HG03196 (cell line): ENCODE results near the gene TRMT1L.
"Not testable (repeated sequence)": the region's sequence is repeated elsewhere in the genome, so short reads cannot be mapped to it uniquely, and the experiment has no call there.

Experiments
- ATAC-seq: cut with Tn5 transposase; IDR thresholded peaks from one replicate; pipeline ENCODE4 v1.9.1; 2021; ENCODE audit not compliant: unreplicated experiment

Gene TRMT1L, protein sequence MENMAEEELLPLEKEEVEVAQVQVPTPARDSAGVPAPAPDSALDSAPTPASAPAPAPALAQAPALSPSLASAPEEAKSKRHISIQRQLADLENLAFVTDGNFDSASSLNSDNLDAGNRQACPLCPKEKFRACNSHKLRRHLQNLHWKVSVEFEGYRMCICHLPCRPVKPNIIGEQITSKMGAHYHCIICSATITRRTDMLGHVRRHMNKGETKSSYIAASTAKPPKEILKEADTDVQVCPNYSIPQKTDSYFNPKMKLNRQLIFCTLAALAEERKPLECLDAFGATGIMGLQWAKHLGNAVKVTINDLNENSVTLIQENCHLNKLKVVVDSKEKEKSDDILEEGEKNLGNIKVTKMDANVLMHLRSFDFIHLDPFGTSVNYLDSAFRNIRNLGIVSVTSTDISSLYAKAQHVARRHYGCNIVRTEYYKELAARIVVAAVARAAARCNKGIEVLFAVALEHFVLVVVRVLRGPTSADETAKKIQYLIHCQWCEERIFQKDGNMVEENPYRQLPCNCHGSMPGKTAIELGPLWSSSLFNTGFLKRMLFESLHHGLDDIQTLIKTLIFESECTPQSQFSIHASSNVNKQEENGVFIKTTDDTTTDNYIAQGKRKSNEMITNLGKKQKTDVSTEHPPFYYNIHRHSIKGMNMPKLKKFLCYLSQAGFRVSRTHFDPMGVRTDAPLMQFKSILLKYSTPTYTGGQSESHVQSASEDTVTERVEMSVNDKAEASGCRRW

DNA sequence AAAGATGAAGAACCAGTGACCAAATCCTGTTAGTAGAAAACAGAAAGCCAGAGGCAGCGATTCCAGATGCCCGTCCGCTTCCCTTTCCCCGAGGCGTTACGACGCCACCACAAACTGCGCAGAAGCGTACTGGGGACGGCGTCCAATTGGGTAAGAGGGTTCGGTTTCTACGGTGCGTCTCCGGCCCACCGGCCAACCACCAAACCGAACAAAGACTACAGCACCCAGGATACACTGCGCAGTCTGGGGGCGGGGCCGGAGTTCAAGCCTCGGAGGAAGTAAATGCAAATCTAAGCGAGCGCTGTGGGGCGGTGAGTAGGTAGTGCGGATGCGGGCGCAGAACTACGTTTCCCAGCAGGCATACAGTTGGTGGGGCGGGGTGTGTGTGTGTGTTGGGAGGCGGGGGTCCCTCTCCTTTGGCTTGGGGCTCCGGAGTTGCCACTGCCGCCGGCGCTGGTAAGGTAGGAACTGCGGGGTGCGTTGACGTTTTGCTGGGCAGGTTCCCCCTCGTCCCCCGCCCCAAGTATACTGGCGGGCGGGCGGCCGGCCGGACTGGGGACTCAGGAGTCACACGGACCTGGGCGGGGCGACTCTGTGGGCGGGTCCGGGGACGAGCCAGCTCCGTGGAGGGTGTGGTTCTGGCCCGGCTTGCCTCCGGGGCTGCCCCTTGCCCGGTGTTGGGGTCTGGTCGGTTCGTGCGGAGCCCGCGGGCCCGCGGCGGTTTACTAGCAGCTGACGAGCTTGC, at the start of gene TRMT1L, which contains the start of gene SWT1:
Gene TRMT1L, minus strand, starts transcription at position 100 of the 745 bp plus-strand sequence. CDS start 241 bp downstream, outside the sequence.
Gene SWT1, plus strand, starts transcription at position 314 of the 745 bp plus-strand sequence. CDS start 3,675 bp downstream, outside the sequence.
- peak; percentile 94 for ATAC-seq

DNA sequence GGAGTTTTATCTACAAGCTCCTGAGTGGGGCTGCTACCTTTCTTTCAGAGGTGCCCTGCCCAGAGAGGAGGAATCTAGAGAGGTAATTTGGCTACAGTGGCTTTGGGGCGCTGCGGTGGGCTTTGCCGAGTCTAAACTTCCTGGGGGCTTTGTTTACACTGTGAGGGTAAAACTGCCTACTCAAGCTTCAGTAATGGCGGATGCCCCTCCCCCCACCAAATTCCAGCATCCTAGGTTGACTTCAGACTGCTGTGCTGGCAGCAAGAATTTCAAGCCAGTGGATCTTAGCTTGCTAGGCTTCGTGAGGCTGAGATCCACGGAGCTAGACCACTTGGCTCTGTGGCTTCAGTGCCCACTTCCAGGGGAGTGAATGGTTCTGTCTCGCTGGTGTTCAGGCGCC, 44.1 kb upstream of the TRMT1L start:
- no peak for ATAC-seq

DNA sequence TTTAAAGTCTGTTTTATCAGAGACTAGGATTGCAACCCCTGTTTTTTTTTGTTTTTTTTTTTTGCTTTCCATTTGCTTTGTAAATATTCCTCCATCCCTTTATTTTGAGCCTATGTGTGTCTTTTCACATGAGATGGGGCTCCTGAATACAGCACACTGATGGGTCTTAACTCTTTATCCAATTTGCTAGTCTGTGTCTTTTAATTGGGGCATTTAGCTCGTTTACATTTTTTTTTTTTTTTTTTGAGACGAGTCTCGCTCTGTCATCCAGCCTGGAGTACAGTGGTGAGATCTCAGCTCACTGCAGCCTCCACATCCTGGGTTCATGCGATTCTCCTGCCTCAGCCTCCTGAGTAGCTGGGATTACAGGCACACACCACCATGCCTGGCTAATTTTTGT, 42.0 kb upstream of the TRMT1L start:
- not testable (repeated sequence) for ATAC-seq

DNA sequence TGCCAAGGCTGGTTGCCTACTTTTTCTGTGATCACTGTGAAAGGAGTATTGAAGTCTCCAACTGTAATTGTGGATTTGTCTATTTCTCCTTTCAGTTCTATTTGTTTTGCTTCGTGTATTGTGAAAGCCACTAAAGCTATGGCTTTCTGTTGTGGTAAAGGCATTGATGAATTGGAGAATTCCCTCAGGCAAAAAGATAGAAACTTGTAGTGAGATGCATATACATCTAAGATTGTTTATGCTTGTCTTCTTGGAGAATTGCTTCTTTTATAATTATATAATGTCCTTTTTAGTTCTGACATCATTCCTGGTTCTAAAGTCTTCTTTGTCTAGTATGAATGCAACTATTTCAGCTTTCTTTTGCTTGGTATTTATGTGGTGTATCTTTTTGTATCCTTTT, 37.0 kb upstream of the TRMT1L start:
- no peak for ATAC-seq

DNA sequence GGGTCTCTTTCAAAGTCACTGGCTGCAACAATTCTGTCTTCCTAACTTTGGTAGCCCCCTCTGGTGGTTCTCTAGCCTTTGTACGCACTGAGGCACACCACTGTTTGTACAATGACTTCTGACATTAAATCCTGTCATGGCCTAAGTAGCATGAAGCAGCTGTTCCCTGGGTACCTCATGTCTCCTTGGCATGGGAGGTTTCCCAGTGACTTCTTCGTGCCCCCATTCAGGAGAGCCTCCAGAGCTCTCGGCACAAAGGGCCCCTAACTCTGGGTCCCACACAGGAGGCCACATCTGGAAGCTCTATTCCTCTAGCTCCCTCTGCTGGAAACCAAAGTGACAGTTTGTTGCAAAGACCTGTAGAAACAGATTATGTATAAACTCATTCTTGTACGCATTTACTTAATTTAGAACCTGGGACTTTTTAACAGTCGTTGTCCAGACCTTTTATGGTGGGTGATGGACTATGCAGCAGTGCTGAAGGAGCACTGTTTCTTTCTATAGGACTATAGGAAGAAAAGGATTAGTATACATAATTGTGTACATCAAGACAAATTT, 13.6 kb upstream of the TRMT1L start:
- peak; percentile 92 for ATAC-seq

DNA sequence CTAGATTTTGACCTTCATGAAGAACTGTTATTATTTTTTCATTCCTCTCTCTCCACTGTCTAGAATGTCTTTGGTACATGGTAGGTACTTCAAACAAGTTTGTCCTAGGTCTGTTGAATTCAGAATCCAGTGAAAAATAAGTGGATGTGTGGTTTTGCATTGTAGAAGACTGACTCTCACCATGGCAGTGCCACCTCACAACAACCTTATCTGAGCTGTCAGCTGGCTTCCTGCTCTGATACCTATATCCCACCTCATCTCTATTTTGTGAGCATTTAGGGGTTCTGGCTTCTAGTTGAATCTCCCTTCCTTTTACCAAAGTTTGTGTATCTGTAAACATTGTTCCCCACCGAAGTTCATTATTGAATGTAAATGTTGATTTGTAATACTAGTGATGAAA, 9.4 kb upstream of the TRMT1L start:
- ATAC-seq = no peak

DNA sequence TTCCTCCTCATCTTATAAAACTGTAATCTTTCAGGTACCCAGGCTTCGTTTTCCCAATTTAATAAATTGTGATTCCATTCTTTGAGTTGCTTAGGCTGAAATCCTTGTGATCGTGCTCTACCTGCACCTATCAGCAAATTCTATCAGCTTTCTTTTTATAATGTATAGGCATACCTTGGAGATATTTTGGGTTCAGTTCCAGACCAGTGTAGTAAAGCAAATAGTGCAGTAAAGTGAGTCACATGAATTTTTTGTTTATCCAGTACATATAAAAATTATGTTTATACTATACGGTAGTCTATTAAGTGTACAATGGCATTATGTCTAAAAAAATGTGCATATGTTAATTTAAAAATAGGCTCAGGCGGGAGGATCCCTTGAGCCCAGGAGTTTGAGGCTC, 5.7 kb upstream of the TRMT1L start:
- ATAC-seq = no peak

DNA sequence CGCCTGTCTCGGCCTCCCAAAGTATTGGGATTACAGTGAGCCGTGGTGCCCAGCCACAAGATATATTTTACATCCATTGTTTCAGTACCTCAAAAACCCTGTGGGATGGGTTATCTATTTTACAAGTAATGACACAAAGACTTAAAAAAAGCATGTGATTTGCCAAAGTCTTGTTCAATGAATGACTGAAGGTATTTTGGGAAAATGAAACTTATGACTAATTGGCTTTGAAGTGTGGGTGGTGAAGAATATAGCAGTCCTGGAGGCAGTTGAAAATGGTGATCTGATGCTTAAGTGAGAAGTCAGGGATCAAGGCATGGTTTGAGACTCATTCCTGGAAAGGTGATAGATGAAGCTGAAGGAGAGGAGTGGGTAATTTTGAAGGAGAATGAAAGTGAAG, 3.2 kb upstream of the TRMT1L start:
- no peak for ATAC-seq

DNA sequence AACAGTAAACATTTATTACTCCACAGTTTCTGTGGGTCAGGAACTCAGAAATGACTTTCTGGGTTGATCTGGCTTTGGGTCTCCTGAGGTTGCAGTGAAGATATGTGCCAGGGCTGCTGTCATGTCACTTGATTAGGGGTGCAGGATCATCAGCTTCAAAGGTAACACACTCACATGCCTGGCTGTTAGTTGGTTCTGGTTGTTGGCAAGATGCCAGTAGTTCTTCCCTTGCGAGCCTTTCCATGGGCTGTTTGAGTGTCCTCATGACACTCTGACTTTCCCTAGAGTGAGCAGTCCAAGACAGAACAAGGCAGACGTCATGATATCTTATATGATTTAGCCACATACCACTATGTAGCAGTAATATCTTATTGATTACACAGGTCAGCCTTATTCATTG, 2.0 kb upstream of the TRMT1L start:
- ATAC-seq = no peak

DNA sequence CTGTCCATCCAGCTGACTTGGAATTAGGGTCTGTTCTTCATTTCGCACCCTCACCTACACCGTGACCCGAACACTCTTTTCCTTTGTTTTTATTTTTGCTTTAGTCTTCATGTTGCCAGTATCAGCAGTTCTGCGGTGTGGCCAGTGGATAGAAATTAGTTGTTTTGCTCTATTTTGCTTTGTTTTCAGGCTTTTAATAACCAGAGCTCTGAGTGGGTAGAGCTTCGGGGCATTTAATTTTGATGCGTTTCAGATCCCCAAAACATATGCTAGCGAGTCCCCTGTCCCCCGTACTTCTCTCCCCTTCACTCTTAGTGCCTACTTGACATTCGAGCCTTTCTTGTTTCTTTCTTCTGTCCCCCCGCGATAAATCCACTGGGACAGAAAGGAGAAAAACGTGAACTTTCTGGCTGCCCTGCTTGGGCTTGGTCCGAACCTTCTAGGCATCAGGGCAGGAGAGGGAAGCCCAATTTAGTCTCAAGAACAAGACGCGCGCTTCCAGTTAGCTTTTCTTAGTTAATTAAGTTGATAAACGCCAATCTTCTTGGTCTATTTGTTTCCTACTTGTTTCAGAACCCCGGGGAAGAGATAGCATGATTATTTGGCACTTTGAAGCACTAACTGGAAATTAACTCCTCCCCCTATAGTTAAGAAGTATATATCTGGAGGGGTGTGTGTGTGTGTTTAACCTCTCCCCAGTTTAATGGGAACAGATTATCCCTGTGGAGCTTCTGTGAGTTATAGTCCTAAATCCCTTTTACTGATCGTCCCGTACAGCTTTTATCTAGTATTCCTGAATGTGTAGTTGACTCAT, 1.1 kb upstream of the TRMT1L start:
- no peak for ATAC-seq

DNA sequence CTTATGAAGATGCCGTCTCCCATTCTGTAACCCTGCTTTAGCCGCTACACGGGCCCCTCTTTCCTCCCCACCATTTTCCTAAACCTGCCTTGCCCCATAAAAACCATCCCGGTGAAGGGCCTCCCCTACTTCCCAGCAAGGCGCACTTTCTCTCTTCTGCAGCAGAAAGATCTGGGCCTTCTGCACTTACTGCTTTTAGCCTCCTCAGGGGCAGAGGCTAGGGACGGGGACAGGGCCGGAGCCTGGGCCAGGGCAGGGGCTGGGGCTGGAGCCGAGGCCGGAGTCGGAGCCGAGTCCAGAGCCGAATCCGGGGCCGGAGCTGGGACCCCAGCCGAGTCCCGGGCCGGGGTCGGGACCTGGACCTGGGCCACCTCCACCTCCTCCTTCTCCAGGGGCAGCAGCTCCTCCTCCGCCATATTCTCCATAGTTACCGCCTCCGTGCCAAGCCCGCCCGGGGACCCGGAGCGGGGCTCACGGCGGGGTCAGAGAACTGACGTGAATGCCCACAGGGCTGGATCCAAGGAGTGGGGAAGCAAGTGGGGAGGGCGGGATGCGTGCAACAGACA, 382 bp downstream of the TRMT1L start:
- peak; percentile 27 for ATAC-seq

DNA sequence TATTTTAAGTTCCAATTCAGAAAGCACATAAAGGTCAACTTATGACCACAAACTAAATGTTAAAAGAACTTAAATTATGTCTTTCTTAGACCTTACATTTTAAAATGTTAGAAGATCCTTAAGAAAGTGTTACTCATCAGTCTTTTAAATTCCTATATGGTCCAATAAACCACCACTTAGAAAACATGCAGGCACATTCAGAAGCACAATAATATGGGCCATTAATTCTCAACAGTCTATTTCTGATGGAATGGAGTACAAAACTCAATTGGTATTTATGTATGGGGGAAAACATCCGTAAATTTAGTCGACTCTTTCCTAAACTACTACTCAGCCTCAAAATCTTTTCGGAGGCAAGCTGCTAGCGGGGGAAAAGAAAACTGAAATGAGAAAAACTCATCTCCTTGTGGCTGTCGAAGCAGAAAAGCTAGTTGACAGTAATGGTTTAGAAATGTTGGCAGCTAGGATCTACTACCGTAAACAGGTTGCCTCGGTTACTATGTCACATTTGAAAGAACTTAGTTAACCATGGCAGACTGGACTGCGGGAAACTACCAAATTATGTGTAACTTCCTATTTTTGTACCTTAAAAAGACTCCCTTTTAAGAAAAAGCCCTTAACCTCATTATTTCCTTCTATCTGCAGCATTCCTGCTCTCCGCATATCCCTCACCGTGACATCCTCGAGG, 1.0 kb downstream of the TRMT1L start:
- ATAC-seq = no peak

DNA sequence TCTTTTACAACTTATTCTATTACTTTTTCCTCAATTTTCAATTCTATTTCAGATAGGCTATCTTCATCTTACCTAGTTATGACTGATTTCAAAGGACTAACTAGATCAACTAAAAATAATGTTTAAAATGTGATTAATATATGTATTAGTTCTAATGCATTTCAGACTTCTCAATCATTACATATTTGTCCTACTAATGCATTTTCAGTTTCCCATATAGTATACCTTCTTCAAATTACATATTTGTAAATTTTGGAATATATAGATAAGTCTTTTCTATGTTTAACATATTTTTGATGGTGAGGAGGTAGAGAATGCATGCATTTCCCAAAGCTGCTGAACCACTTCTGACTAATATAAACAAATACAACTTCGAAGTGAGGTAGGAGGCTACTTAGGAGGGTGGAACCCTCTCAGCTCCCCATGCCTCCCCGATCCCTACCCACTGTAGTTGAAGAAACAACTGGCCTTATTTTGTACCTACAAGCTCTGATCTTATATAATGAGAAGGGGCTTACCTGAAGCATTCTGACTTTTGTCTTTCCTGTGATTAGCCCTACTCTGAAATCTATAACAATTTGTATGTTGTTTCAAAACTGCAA, 1.7 kb downstream of the TRMT1L start:
- no peak for ATAC-seq

DNA sequence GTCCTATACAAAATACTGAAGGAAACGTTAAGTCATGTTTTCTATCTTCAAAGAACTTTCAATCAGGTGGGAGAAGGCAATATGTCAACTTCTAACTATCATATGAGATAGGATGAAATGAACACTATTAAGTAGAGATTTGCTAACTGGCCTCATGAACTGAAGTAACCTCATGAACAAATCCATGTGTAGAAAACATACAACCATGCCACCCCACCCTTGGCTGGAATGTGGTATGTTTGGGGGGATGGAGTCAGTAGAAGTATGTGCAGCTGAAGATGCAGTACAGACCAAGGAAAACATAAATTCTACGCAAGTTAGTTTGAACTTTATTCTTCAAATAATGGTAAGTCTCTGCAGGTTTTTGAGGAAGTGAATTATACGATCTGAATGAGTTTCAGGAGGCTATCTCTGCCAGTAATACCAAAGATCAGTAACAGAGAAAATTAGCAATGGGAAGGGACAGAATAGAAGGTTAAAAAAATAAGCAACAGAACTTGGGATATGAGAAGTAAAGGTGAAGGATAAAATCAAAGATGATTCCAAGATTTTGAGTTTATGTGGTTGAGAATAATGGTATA, 4.5 kb downstream of the TRMT1L start:
- ATAC-seq = no peak

DNA sequence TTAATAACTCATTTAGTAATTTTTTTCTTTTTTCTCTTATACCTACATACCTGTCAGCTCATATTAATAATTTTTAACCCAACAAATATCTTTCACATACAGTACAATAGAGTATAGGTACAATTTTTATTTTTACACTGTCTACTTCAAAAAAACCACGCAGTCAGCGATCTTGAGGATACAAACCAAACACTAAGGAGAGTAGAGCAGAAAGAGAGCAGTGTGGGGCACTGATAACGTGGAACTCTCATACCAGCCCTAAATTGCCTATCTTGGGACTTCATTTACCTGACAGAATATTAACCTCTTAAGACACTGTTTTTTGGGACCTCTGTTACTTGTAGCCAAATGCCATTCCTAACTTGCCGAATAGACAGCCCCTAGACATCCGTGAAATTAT, 5.5 kb downstream of the TRMT1L start:
- ATAC-seq = no peak

DNA sequence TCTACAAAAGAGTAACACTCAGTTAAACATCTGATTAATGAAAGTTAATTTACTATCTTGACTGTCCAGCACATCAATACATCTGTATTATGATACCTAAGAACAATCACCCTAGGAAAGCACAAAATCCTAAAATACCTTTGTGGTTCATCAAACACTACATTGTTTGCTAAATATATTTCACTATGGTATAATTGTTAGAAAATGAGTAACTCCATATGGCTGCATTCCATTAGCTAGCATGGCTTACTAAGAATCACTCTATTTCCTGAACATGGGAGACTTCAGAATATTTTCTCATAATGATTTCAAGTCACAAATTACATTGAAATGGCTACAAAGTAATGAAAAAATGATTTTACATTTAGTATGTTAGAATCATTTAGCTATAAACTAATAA, 12.5 kb downstream of the TRMT1L start:
- ATAC-seq = no peak

DNA sequence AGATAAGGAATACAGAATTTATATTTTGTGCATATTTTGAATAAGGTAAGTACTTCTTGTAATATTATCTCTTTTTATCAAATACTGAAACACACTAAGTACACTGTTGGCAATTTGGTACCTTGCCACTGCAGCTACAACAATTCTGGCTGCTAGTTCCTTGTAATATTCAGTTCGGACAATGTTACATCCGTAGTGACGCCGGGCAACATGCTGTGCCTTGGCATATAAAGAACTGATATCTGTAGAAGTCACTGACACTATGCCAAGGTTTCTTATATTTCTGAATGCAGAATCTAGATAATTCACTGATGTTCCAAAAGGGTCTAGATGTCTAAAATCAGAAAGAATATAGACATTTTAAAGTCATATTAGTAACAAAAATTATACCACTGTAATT, 17.5 kb downstream of the TRMT1L start:
- ATAC-seq = no peak

DNA sequence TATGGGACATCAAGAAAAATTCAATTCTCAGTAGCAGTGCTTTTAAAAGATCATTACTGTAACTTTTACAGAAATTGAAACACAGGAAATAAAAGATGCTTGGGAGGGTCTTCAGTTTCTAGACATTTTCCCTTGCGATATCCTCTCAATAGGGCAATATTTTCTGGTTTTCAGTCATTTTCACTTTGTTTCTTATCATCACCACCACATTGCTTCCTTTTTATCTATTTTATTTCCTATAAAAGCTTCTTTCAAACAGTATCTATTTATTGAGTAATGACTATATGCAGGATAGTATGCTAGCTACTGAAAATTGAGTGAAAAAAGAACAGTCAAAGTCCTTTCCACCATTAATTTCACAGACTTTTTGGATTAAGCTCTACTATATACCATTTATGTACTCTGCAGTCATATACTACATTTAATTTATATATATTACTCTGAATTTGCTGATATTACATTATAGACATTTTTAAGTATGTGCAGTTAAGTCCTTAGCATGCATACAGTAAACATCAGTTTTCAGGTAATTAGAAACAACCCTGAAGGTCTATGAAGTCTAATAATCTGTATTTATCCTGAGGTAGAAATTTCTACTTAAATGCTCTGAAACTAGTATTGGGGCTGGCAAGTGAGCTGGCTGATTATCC, 18.7 kb downstream of the TRMT1L start:
- no peak for ATAC-seq
